Psoas muscle (tissue), 8 donors: ENCODE measurements around the gene ZNF275. TPM values are rescaled to one million over a fixed set of nuclear protein-coding genes. Genes with fewer than 3 reads are reported as not detected.

Experiments
- ATAC-seq, 4 donors: fragments of 200-7000 bp; cut with Tn5 transposase; one replicate each; pipeline ENCODE4 v1.9.1; 2020; ENCODE audit warnings: moderate library complexity in 3 of 4, mild to moderate bottlenecking in 2 of 4
- DNase-seq, 2 donors: peaks; one replicate each; pipeline ENCODE4 v3.0.0-alpha.2; 2020
- H3K27ac ChIP-seq: fragments of 200-600 bp; one replicate; pipeline ENCODE4 v1.8.0; 2022
- H3K27me3 ChIP-seq, 3 donors: fragments of 200-600 bp in 1 of 3; one replicate each; pipeline versions ENCODE4 v1.6.1 to v1.8.0; 2013 to 2022; ENCODE audit warnings: low read length in 2 of 3, mild to moderate bottlenecking in 2 of 3, moderate library complexity in 1 of 3; ENCODE audit not compliant: insufficient read depth in 3 of 3
- H3K36me3 ChIP-seq, 2 donors: fragments of 200-600 bp in 1 of 2; one replicate each; pipeline versions ENCODE4 v1.6.1 to v1.8.0; 2013 to 2022; ENCODE audit warnings: low read depth in 1 of 2, mild to moderate bottlenecking in 1 of 2, moderate library complexity in 1 of 2; ENCODE audit not compliant: insufficient read depth in 1 of 2
- H3K4me1 ChIP-seq: fragments of 200-600 bp; one replicate; pipeline ENCODE4 v1.8.0; 2022
- H3K4me3 ChIP-seq: fragments of 200-600 bp; one replicate; pipeline ENCODE4 v1.8.0; 2022; ENCODE audit warnings: mild to moderate bottlenecking
- H3K9me3 ChIP-seq: fragments of 200-600 bp; one replicate; pipeline ENCODE4 v1.8.0; 2022
- CTCF ChIP-seq: fragments of 200-600 bp; IDR thresholded peaks from one replicate; pipeline ENCODE4 v1.8.0; 2022; ENCODE audit warnings: antibody characterized with exemption
- WGBS, 3 donors: extraction: QIAGEN DNeasy Blood & Tissue Kit; methylation state at CpG; one replicate each; pipeline versions ENCODE4 v1.1.6 to v1.1.7; 2013; 5-methylcytosine and 5-hydroxymethylcytosine counted together
- intact Hi-C, 2 donors: fragments of 100-400 bp; cut with DNase I; formaldehyde crosslinking; loops; one replicate each; pipeline versions ENCODE4 v1.11.0 to v1.14.2; 2022
- polyA plus RNA-seq, 3 donors: library from polyadenylated mRNA; stranded (reverse); fragments of 200-250 nt; gene quantifications; one replicate each; pipeline ENCODE4 v1.2.3, GENCODE V29; 2013
- total RNA-seq, 4 donors: library from RNA; stranded (reverse); fragmentation: NEBNext Ultra II Directional in 2 of 4; extraction: Animal tissue kit (Norgen Biotek cat#: 25700) in 2 of 4; gene quantifications; one replicate each; pipeline versions ENCODE4 v1.2.1 to v1.2.4, GENCODE V29; 2021 to 2023
- donor health status: healthy with polysubstance abuse.
- donor health status: DM: no; HTN: no; CAD: no; lungs with moderate emphysema.
- donor health status: Bipolar disorder and iron deficiency.
- donor health status: healthy.
- donor health status: DM: yes; HTN: yes; CAD: no.
- donor health status: DM: no; HTN: no; CAD: no.
- donor health status: DM: no; HTN: no; CAD: no.
- donor health status: DM: yes; HTN: yes; CAD: no.

Gene ZNF275
- total and polyA plus RNA-seq, 7 donors: 2.4 to 7.7 (median 5.5) TPM

GRCh38 chrX:153392642-153393321, 58.8 kb downstream of the ZNF275 start:
- DNase-seq (no peak), ATAC-seq (no peak)
- intact Hi-C loops: no loop called here
- peaks cover 0 to 13% (median 0%) of the 10 kb centered on the region in 3 donors for H3K27me3 ChIP-seq
- H3K4me3 ChIP-seq: no peak overlapping the region
- H3K4me1 ChIP-seq: no peaks in the 10 kb centered on the region
- H3K27ac ChIP-seq: no peak overlapping the region
- no peak for TF ChIP-seq CTCF
- no peaks in the 10 kb centered on the region for H3K9me3 ChIP-seq
- 79 to 84% (median 80%) methylated on average over 12 to 16 of the region's 16 CpGs for WGBS, 3 donors
- H3K36me3 ChIP-seq: no peaks in the 10 kb centered on the region

GRCh38 chrX:153394612-153395011, 60.7 kb downstream of the ZNF275 start:
- Histone ChIP-seq H3K36me3 (no peaks in the 10 kb centered on the region), H3K4me1 (no peaks in the 10 kb centered on the region), H3K27ac (no peak overlapping the region), H3K4me3 (no peak overlapping the region), H3K9me3 (no peaks in the 10 kb centered on the region), H3K27me3 (peaks cover 0 to 18% (median 0%) of the 10 kb centered on the region in 3 donors)
- DNase-seq: no peak
- intact Hi-C loops: no loop called here
- no peak for ATAC-seq
- 64 to 77% (median 76%) methylated on average over 13 of the region's 13 CpGs for WGBS, 3 donors
- no peak for TF ChIP-seq CTCF

GRCh38 chrX:153395613-153396319, 61.8 kb downstream of the ZNF275 start:
- intact Hi-C loops: no loop called here
- 85 to 89% (median 88%) methylated on average over 16 to 26 of the region's 26 CpGs for WGBS, 3 donors
- ATAC-seq (no peak), DNase-seq (no peak)
- H3K27ac ChIP-seq: no peak overlapping the region
- no peak overlapping the region for H3K4me3 ChIP-seq
- H3K9me3 ChIP-seq: no peaks in the 10 kb centered on the region
- no peaks in the 10 kb centered on the region for H3K36me3 ChIP-seq
- H3K4me1 ChIP-seq: no peaks in the 10 kb centered on the region
- no peak for TF ChIP-seq CTCF
- H3K27me3 ChIP-seq: peaks cover 0 to 18% (median 0%) of the 10 kb centered on the region in 3 donors

- WGBS, 3 donors: 78 to 86% (median 84%) methylated on average over 15 to 26 of the region's 26 CpGs
- Histone ChIP-seq H3K9me3 (no peaks in the 10 kb centered on the region), H3K4me1 (no peaks in the 10 kb centered on the region), H3K27ac (no peak overlapping the region), H3K4me3 (no peak overlapping the region), H3K27me3 (peaks cover 0 to 18% (median 0%) of the 10 kb centered on the region in 3 donors), H3K36me3 (no peaks in the 10 kb centered on the region)
- DNase-seq: no peak
- intact Hi-C loops: no loop called here
- ATAC-seq: no peak
- no peak for TF ChIP-seq CTCF
Measured at GRCh38 chrX:153396320-153397195, 62.6 kb downstream of the ZNF275 start.
